NCI-H345 treated with DMSO at 0.1 percent for 48 hours (cell line): ENCODE measurements around the gene MEIS1.

ENCODE experiments used
- DNase-seq: peaks from one replicate; lab custom pipeline; 2025; ENCODE audit not compliant: unreplicated experiment; lab: John Stamatoyannopoulos, UW

The MEIS1 gene

GRCh38 chr2:66431274-66431642, 3.7 kb upstream of the MEIS1 start:
- no peak for DNase-seq

DNA sequence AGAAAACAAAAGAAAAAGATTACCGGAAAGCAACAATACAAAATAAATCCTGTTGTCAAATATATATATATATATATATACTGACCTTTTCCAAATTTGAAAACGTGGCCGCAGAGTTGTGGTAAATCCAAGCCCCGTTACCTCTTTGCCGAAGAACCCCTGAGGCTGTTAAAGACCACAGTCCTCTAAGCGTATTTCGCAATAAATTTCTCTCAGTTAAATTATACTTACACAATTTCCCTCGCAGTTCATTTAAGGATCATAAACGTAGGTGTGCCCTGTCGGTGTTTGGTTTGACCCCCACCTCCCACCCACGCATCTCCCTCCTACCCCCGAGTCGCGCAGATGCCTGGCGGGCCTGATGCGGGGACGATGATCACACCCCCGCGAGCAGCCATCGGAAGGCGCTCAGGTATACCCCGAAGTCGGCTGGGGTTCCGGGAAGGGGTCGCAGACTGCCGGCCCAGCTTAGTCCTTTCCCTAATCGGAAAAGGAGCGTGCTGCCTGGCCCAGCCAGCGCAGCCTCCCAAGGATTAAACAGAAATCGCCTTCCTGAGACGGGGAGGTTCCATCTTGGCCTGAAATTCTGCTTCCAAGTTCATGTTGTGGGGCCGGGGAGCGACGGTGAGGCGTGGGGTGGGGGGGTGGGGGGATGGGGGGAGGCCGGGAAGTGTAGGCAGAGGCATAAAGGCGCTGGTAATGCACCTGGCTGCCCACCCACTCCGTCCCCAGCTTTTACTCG, 2.9 kb upstream of the MEIS1 start:
- no peak for DNase-seq

- DNase-seq, result peak; percentile 96
These were observed 1.9 kb upstream of the MEIS1 start for GRCh38 chr2:66432801-66433694.

DNA sequence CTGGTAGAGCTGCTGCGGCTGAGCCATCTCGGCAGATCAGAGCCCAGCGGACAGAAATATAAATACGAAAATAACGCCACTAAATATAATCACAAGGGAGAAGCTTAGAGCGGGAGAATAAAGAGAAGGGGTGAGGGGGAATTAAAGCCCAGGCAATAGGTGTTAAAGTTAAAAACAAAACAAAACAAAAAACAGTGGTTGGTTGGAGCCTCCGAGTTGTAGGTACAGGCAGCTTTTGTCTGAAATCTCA, 1.3 kb upstream of the MEIS1 start:
- no peak for DNase-seq

- peak; percentile 83 for DNase-seq
These were observed 813 bp upstream of the MEIS1 start for GRCh38 chr2:66433945-66434678.

DNA sequence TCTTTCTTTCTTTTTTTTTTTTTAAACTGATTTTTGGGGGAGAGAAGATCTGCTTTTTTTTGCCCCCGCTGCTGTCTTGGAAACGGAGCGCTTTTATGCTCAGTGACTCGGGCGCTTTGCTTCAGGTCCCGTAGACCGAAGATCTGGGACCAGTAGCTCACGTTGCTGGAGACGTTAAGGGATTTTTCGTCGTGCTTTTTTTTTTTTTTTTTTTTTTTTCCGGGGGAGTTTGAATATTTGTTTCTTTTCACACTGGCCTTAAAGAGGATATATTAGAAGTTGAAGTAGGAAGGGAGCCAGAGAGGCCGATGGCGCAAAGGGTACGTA, 587 bp downstream of the MEIS1 start:
- DNase-seq, result no peak

- DNase-seq, result no peak
These were observed 1.0 kb downstream of the MEIS1 start for GRCh38 chr2:66435963-66436362.

DNA sequence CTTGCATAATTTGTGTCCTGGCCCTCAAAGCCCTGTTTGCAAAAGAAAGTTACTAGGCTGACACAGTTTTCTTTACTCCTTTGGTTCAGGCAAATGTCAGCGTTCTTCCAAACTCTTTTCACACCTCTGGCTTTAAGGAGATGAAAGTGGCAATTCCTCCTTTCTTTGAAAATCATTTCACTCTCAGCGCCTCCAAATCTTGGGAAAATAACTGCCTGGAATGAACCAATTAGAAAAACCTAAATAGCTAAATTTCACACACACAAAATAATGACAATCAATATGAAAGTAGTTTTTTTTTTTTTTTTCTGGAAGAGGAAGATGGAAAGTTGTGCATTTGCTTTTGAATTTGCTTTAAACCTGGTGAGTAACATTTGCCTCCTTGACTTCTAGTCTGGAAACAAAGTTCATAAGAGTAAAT, 1.7 kb downstream of the MEIS1 start:
- DNase-seq, result no peak

DNA sequence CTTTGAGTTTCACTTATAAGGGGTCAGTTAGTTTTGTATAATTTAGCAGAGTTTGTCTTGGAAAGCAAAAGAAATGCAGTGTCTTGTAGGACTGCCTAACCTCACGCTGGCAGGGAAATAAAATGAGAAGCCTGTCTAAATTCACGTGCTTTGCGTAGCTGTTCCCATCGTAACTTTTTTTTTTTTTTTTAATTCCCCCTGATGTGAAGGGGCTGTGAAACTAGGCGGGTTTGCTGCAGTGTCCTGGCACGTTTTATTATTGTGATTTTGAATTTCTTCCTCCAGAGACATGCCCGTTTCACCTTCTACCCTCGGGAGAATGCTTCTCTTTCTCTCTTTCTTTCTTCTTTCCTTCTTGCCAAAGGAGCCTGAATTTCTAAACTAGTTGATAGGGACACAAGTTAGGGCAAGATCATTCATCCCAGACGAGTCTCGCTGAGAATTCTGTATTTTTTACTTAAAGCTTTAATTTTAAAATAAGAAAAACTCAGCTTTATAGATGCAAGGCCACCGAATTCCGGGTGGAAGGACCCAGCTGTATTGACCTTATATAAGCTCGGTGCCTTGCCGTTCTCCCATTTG, 2.3 kb downstream of the MEIS1 start:
- DNase-seq, result no peak

DNA sequence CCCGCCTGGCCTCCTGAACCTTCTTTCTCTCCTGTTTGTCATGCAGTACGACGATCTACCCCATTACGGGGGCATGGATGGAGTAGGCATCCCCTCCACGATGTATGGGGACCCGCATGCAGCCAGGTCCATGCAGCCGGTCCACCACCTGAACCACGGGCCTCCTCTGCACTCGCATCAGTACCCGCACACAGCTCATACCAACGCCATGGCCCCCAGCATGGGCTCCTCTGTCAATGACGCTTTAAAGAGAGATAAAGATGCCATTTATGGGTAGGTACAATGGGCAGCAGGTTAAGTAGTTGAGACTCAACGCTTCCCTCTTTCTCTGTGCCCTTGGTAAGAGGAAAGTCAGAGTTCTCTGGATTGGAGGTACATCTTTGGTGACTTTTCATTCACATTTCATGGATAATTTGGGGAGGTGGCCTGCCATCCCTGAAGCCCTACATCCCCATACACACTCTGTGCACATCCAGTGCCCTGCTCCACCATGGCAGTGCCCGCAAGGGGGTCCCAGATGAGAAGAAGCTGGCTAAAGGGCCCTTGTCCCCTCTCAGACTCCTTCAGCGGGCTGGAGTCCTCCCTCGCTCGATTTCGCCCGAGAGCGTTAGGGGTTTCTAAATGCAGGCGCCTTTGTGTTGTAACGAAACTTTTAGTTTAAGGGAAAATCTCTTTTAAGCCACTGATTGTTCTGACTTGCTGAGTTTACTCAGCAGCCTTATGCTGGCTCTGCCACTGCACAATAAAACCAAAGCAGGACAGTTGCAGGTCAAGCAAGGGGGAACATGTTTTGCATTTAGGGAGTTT, 3.0 kb downstream of the MEIS1 start:
- DNase-seq, result no peak

DNA sequence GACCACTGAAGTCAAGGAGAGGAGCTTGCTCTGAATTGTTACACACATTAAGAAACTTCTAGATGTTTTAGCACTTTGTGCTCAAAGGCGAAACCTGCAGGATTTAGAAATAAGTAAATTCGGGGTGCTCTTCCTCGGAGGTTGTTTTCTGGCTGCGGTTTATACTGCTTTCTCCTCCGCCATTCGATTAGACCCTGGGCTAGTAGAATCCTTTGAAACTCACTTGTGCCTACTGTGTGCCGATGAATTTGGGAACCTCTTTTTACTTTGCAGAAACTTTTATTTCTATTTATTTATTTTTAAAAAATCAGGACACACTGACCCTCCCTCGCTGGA, 3.5 kb downstream of the MEIS1 start:
- DNase-seq, result no peak

DNA sequence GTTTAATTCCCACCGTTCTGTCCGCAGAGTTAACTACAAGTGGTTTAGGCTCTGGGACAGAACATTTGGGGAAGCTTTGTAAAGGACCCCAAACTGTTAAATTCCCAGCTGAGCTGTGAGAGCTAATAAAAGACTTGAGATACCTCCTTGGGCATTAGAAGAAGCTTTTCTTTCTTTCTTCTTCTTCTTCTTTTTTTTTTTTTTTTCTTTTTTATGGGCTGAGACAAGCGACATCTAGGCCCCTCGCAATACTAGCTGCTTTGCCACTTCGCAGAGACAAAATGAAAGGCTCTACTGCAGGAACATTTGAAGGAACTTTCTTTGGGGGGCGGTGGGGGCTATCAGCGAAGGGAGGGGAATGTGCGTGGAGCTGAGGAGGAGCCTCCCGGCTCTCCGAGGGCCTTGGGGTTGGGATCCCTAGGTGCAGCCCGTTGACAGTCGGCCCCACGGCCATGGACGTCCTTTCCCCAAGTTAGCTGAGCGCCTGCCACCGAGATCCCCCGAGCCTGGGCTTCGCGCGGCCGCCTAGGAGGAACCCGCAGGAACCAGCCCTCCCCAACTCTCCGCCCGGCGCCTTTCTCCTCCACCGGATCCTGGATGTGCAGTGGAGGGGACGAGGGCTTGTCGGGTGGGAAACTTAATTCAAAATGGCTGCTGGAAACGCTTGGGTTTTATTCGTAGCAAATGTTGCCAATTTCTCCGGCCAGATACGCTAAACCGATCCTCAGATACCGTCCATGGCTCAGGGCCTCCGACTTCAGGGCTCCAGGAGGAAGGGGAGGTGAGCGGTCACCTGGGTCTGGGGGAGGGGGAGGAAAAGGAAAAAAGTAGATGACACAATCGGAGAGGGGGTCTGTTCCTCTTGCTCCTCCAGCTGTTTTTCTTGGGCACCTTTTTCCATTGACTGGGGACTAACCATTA, 4.2 kb downstream of the MEIS1 start:
- DNase-seq, result no peak

- no peak for DNase-seq
These were observed 5.1 kb downstream of the MEIS1 start for GRCh38 chr2:66439812-66440542.

GRCh38 chr2:66440708-66441497, 6.0 kb downstream of the MEIS1 start:
- DNase-seq, result no peak

DNA sequence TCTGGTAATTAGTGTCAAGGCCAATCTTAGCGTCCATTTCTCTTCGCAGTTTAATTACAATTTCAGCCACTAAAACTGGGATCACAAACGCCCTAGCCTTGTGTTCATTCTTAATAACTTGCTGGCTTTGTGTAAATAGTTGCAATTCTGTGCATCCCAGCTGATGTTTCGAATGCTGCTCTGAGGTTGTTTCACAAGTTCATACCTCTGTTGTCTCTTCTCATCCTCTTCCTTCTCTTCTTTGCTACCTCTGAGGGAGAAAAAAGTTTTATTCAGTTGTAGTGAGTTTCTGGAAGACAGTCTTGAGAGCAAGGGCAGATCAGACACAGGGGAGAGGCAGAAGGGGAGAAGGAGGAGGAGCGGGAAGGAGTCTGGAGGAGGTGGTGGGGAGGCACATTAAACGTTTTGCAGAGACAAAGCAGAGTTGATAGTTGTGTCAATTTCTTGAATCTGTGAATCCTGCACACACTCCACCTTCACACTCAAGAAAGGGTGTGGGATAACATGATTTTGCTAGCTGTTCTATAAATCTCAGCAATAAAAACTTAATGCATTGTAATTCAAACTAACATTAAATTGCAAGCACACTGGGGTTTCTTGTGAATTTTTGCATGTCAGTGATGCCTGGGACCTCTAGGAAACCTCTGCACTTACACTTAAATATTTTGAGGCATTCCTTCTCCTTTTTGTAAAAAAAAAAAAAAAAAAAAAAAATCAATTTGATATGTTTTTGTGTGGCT, 6.8 kb downstream of the MEIS1 start:
- no peak for DNase-seq

DNA sequence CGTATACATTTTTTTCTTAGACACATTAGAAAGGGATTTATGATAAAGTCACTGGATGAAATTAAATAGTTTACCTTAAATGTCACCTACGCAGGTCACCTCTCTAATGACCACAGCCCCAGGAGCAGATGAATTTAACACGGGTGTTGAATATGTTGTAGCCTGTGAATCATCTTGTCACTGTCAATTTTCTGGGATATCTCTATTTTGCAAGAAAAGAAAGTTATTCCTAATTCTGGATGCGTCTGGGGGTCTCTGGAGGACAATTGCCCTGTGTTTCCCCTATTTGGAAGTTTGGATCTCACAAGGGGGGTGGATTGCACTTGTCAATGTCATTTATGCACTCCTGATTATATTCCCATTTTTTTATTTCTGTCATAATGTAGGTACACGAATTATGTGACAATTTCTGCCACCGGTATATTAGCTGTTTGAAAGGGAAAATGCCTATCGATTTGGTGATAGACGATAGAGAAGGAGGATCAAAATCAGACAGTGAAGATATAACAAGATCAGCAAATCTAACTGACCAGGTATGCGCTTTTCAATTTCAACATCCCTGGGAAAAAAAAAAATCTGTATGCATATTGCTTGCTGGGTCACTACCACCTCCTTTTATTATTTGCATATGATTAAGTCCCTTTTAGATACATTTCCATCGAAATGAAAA, 7.7 kb downstream of the MEIS1 start:
- no peak for DNase-seq
